GM21576 (cell line): ENCODE results near the gene NEUROD2.
"Not testable (repeated sequence)": the region's sequence is repeated elsewhere in the genome, so short reads cannot be mapped to it uniquely, and the experiment has no call there.

ENCODE experiments used
- ATAC-seq: cut with Tn5 transposase; IDR thresholded peaks from one replicate; pipeline ENCODE4 v1.9.1; 2021; ENCODE audit warnings: mild to moderate bottlenecking, moderate library complexity; ENCODE audit not compliant: unreplicated experiment

The NEUROD2 gene

GRCh38 chr17:39603304-39604016, 4.3 kb downstream of the NEUROD2 start:
- no peak for ATAC-seq

- ATAC-seq, result no peak
Measured at GRCh38 chr17:39602533-39603303, 5.0 kb downstream of the NEUROD2 start.

- no peak for ATAC-seq
Measured at GRCh38 chr17:39601758-39602532, 5.8 kb downstream of the NEUROD2 start.

DNA sequence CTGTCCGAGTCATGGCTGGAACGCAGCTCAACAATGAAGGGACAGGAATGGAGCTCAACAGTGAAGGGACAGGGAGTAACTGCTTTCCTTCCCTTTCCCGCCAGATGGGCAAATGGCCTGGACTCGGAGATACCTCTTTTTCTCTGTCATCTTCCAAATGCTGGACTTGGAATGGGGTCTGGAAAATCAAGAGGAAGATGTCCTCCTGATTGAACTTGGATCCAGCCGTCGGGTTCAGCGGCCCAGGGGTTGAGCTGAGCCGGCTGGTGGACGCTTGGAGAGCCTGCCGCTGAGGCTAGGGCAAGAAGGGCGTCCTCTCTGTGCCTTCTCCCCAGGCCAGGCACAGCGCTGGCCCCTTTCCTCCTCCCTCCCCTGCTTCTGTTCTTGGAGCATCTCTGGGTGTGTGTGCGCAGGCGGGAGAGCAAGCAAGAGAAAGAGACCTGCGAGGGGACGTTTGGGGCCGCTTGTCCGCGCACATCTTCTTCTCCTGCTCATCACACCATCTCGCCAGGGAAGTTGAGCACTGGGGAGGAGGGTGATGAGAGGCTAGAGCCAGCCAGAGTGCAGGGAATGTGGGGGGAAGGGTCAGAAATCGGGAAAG, 6.6 kb downstream of the NEUROD2 start:
- no peak for ATAC-seq

GRCh38 chr17:39600288-39600996, 7.3 kb downstream of the NEUROD2 start:
- ATAC-seq, result no peak

GRCh38 chr17:39599665-39600231, 8.0 kb downstream of the NEUROD2 start:
- ATAC-seq, result no peak

DNA sequence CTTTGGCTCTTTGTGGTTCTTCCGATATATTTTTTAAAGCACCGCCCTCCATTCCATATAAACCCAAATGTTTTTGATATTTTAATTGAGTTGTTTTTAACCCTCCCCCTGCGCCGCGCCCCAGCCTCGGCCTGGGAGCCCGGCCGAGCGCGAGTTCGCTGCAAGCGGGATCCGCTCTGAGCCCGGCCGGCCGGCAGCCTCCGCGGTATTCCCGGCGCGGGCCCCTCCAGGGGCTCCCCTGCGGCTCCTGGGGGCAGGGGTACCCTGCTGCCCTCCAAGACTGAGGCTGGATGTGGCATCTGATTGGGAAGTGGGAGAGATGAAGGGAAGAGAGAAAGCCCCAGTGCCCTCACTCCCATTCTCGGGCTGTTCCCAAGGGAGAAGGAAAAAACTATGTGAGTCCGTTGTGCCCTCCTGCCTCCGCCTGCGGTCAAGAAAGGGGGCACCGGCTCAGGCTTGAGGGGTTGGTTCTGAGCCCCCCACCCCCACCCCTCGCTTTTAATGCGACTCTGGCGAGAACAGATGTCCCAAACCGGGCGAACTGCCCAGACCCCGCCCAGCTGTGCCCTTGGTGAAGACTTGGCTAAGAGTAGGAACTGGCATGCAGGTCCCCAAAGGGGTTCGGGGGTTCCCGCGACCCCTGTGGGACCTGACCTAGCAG, 8.6 kb downstream of the NEUROD2 start:
- no peak for ATAC-seq

- ATAC-seq, result no peak
Measured at GRCh38 chr17:39598630-39599003, 9.1 kb downstream of the NEUROD2 start.

GRCh38 chr17:39598047-39598481, 9.7 kb downstream of the NEUROD2 start:
- ATAC-seq, result no peak

DNA sequence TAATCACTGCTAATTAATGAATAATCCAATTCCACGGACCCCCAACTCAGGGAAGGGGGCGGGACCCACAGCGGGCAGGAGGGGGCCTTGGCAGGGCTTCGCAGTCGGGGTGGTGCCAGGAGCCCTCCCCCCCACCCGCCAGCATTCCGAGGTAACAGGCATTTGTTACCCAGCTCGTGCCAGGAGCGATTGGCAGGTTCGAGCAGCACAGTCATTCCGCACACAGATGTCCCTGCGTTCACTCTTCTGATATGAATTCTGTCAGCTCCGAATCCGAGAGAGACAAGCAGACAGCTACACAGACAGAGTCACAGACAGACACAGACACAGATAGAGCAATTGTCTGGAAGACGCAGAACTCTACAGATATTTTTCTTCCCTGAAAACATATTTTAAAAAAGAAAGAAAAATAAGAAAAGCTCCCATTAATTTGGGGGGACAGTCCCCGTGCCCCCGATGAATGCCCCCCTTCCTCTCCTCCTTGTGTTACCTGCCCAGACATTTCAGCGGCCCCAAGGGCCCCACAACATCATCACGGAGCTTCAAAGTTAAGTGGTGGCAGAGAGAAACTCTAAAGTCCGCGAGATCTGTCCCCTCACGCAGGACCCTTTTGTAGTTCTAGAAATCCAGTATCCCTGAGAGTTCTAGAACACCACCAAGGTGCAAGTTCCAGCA, 10.2 kb downstream of the NEUROD2 start:
- ATAC-seq, result no peak

DNA sequence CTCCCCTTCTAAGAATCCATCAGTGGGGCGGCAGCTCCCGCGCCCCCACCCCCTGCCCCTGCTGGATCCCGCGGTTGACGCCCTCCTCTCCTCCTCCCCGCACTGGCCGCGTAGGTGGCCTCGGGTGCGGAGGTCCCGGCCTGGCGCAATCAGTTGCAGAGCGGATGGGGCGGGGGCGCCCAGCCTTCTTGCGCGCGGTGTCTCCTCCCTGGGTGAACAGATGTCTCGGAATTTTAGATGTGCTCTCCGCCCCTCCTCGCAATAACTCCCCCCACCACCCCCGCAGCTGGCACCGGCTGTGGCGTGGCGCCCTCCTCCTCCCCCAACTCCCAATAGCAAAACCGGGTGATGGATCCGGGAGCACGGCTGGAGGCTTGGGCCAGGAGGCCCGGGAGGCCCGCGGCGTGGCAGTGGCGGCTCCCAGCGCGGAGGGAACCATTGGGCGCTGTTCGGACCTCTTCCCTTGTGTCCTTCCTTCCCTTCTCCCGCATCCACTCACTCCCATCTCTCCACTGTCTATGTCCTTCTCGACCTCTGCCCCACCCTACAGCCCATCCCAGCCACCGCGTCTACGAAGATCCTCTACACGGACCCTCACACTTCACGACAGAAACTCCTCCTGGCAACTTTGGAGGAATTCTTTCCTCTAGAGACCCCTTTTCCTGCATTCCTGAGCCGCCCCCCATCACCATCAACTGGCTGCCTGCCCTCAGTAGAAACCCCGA, 11.0 kb downstream of the NEUROD2 start:
- no peak for ATAC-seq

DNA sequence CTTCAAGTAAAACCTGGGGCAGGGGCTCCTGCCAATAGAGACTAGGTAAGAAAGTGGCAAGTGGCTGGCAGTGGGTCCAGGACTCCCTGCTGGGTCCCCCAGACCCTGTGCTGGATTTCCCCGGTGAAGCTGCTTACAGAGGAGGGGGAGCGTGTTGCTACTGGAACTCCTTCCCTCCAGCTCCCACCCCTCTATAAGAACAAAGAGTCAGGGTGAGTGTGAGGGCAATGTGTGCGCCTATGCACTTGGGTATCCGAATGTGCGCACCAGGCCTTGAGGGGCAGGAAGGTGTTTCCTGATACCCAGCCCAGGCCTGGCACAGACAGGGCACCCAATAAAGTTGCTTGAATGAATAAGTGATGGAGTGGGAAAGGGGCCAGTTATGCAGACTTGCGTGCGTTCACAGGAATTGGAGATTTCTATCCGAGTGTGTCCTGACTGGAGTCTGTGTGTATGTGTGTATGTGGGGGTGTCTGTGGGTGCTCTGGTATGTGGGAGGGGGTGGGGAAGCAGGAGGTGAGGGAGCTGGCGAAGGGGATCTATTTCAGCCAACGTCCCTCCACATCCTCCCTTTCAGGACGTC, 11.7 kb downstream of the NEUROD2 start:
- ATAC-seq, result no peak

DNA sequence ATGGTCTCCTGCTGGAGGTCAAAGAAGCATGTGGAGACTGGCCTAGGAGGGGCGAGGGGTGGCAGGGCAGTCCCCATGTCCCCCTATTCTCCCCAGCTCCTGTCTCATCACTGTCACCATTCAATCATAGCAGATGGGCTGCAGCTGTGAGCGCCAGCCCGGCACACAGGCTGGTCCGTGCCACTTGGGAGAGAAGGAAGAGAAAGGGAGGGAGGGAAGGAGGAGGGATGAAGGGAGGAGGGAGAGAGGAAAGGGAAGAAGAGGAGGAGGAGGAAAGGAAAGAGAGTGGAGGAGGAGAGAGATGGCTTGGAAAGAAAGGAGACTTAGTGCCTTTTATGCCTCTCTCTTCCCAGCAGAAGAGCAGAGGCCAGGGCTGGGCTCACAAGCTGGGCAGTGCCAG, 12.4 kb downstream of the NEUROD2 start:
- ATAC-seq, result no peak

GRCh38 chr17:39593371-39593770, 14.3 kb downstream of the NEUROD2 start:
- ATAC-seq, result no peak

- no peak for ATAC-seq
Measured at GRCh38 chr17:39591958-39592954, 15.5 kb downstream of the NEUROD2 start.

DNA sequence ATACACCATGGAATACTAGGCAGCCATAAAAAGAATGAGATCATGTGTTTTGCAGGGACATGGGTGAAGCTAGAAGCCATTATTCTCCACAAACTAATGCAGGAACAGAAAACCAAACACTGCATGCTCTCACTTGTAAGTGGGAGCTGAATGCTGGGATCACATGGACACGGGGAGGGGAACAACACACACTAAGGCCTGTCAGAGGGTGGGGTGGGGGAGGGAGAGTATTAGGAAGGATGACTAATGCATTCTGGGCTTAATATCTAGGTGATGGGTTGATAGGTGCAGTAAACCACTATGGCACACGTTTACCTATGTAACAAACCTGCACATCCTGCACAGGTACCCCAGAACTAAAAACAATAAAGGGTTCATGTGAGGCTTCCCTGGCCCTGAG, 17.5 kb downstream of the NEUROD2 start:
- ATAC-seq, result not testable (repeated sequence)

DNA sequence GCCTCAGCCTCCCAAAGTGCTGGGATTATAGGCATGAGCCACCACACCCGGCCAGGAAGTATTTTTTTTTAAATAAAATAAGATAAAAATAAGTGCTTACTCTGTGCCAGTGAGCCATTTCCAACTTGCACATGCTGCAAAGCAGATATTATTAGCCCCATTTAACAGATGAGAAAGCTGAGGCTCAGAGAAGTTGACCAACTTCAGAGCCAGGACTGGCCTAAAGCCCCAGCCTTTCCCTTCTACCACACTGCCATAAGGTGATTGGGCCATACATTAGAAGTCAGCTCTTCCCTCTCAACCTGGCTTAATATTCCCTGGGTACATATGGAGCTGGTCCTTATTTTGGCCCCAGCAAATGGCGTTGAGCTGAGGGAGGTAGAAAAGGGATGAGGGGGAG, 25.1 kb downstream of the NEUROD2 start:
- ATAC-seq, result no peak
